ENCODE results near the gene DISC1.
"Not testable (repeated sequence)": the region's sequence is repeated elsewhere in the genome, so short reads cannot be mapped to it uniquely, and the experiment has no call there.

The DISC1 gene

GRCh38 chr1:231668826-231669225 is 42.2 kb downstream of the DISC1 start:
- DNase-seq (ENCODE audit: low read depth): no peak

GRCh38 chr1:231669864-231670621 is 43.5 kb downstream of the DISC1 start:
- DNase-seq (ENCODE audit: low read depth): not testable (repeated sequence)

DNA sequence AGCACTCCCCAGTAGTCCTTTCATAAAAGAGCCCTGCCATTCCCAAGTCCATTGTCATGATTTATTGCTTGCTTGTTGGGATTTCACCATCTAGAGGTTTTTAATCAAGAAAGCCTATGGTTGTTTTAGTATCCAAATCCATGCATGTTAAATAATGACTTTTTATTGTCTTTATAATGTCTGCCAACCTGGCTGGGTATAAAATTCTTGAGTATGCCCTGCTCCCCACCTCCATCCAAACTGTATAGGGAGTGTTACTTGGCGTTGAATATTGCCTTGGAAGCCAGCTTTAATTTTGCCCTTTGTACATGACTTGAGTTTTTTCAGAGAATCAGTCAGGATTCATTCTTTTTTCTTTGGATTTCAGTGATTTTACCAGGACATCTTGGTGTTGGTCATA is 44.2 kb downstream of the DISC1 start:
- no peak for DNase-seq (ENCODE audit: low read depth)

- no peak for DNase-seq (ENCODE audit: low read depth)
Observed at GRCh38 chr1:231674575-231674974, 48.0 kb downstream of the DISC1 start.

DNA sequence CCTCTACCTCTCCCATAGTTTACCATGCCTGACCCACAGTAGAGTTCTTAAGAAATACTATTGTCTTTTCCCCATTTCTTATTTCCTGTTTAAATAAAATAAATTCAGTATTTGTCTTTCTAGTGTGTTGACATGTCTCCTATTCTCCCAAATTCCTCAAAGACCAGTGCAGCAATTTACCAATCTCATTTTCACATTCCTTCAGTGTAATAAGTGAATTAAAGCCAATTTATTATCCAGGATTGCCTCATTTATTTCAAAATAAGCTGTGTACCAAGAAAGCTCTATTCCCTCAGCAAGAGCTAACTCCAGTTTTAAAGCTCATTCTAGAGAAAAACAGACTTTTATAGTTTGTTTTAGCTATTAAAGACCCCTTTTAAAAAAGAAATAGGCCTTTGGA is 49.9 kb downstream of the DISC1 start:
- no peak for DNase-seq (ENCODE audit: low read depth)

- DNase-seq (ENCODE audit: low read depth): no peak
Observed at GRCh38 chr1:231677442-231677841, 50.9 kb downstream of the DISC1 start.

DNA sequence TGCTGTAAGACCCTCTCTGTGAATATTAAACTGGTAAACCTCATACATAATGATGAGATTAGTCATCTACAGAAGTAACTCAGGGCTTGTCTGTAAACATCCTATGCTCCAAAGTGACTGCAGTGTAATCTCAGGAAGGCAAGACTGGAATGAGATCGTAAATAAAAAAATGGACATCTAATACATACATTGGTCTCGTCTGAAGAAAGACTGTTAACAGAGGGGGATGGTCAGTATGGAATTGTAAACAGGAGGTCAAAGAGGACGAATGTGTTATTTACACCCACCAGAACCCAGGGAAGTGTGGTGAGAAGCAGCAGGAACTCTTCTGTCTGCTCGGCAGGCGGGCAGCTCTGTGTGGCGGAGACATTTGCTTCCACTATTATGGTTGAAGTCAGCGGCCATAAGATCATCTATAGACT is 51.4 kb downstream of the DISC1 start:
- DNase-seq (ENCODE audit: low read depth): peak; percentile 58

GRCh38 chr1:231679109-231679508 is 52.5 kb downstream of the DISC1 start:
- peak; percentile 23 for DNase-seq (ENCODE audit: low read depth)

- no peak for DNase-seq (ENCODE audit: low read depth)
Observed at GRCh38 chr1:231681006-231681405, 54.4 kb downstream of the DISC1 start.

- DNase-seq (ENCODE audit: low read depth): no peak
Observed at GRCh38 chr1:231682779-231683178, 56.2 kb downstream of the DISC1 start.

- peak; percentile 24 for DNase-seq (ENCODE audit: low read depth)
Observed at GRCh38 chr1:231683439-231684165, 57.0 kb downstream of the DISC1 start.

GRCh38 chr1:231684356-231685244 is 58.0 kb downstream of the DISC1 start:
- DNase-seq (ENCODE audit: low read depth): peak; percentile 43

DNA sequence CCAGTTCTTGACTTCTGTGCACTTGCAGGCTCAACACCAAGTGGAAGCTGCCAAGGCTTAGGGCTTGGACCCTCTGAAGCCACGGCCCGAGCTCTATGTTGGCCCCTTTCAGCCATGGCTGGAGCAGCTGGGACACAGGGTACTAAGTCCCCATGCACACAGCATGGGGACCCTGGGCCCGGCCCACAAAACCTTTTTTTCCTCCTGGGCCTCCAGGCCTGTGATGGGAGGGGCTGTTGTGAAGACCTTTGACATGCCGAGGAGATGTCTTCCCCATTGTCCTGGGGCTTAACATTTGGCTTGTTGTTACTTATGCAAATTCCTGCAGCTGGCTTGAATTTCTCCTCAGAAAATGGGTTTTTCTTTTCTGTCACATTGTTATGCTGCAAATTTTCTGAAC is 59.8 kb downstream of the DISC1 start:
- DNase-seq (ENCODE audit: low read depth): no peak

- DNase-seq (ENCODE audit: low read depth): no peak
Observed at GRCh38 chr1:231688989-231689388, 62.4 kb downstream of the DISC1 start.

GRCh38 chr1:231690059-231690458 is 63.5 kb downstream of the DISC1 start:
- no peak for DNase-seq (ENCODE audit: low read depth)

DNA sequence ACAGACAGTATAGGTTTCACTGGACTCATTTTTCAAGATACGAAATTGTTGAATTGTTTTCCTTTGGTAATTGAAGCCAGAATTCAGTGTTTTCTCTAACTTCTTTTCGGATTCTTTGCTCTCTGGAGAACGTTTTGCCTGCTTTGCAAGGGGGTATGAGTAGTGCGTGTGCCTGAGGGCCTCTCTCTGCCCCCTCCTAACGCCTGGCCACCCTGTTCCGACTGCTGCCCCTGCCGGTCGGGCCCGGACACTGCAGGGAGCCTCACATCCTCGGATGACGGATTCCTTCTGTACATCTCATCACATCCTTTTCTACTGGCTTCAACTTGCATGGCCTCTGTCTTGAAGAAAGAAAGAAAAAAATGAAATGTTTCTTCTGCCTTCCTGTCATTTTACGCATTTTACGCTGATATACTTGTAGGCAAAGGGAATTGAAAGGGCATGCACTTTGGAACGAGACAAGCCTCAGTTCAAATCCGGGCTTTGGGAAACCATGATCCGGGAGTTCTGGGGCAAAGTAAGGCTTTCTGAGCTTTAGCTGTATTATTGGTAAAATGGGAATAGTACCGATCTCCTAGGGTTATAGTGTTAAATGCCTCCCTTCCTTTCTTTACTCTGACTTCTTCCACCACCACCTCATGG is 65.1 kb downstream of the DISC1 start:
- peak; percentile 52 for DNase-seq (ENCODE audit: low read depth)

- no peak for DNase-seq (ENCODE audit: low read depth)
Observed at GRCh38 chr1:231693361-231694074, 66.9 kb downstream of the DISC1 start.

DNA sequence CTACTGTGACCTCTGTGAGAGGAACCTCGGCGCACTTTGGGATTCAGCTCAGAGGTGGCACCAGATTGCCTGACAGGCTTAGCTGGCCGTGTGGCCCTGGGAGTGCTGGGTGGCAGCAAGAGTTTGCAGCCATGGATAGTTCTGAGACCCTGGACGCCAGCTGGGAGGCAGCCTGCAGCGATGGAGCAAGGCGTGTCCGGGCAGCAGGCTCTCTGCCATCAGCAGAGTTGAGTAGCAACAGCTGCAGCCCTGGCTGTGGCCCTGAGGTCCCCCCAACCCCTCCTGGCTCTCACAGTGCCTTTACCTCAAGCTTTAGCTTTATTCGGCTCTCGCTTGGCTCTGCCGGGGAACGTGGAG is 67.5 kb downstream of the DISC1 start:
- no peak for DNase-seq (ENCODE audit: low read depth)

GRCh38 chr1:231694465-231695077 is 68.0 kb downstream of the DISC1 start:
- DNase-seq (ENCODE audit: low read depth): no peak

- DNase-seq (ENCODE audit: low read depth): no peak
Observed at GRCh38 chr1:231695439-231696255, 69.1 kb downstream of the DISC1 start.
